GM12878 (cell line): Measurements from ENCODE around the gene DRC1.

Experiments used
- ATF7 ChIP-seq: fragments of 450-650 bp; IDR thresholded peaks from 2 replicates; pipeline ENCODE4 v1.6.1; 2016; ENCODE audit warnings: low read depth, mild to moderate bottlenecking
- BRCA1 ChIP-seq: IDR thresholded peaks from 2 replicates; pipeline ENCODE4 v1.6.1; 2011; ENCODE audit warnings: low read depth, low read length, improper control_type of control experiment
- KDM1A ChIP-seq: fragments of 200-600 bp; sonication (generic); IDR thresholded peaks from 2 replicates; pipeline ENCODE4 v1.6.1; 2016; ENCODE audit warnings: borderline replicate concordance
- NR2C1 ChIP-seq: fragments of 450-650 bp; IDR thresholded peaks from 2 replicates; pipeline ENCODE4 v1.6.1; 2017; ENCODE audit warnings: antibody characterized with exemption, mild to moderate bottlenecking, moderate library complexity
- NR2F1 ChIP-seq: fragments of 450-650 bp; conservative IDR thresholded peaks from 2 replicates; pipeline ENCODE4 v1.6.1; 2017; ENCODE audit warnings: mild to moderate bottlenecking
- POLR2A ChIP-seq: IDR thresholded peaks from 2 replicates; pipeline ENCODE4 v1.6.1; 2011; ENCODE audit warnings: low read depth, mild to moderate bottlenecking, low read length
- POLR2AphosphoS5 ChIP-seq: IDR thresholded peaks from 2 replicates; pipeline ENCODE4 v1.6.1; 2011; ENCODE audit warnings: mild to moderate bottlenecking, low read length, inconsistent platforms
- TBL1XR1 ChIP-seq: IDR thresholded peaks from 2 replicates; pipeline ENCODE4 v1.6.1; 2012; ENCODE audit warnings: low read depth, low read length, improper control_type of control experiment
- TCF12 ChIP-seq: IDR thresholded peaks from 2 replicates; pipeline ENCODE4 v1.6.1; 2011; ENCODE audit warnings: low read depth, mild to moderate bottlenecking, low read length
- YY1 ChIP-seq: IDR thresholded peaks from 2 replicates; pipeline ENCODE4 v1.6.1; 2011; ENCODE audit warnings: low read depth, mild to moderate bottlenecking, low read length
- TF ChIP-seq, protein P1 (sequence below), 3 experiments: IDR thresholded peaks in 2 of 3; conservative IDR thresholded peaks in 1 of 3; 2 replicates each; pipeline ENCODE4 v1.5.1; 2011; ENCODE audit warnings: low read depth in 3 of 3, low read length in 3 of 3, mild to moderate bottlenecking in 3 of 3, control low read depth in 2 of 3, moderate library complexity in 2 of 3, inconsistent platforms in 1 of 3, mixed read lengths in 1 of 3; ENCODE audit not compliant: control insufficient read depth in 2 of 3, insufficient read depth in 1 of 3; ENCODE audit errors: extremely low read depth in 1 of 3
- TF ChIP-seq, protein P2 (sequence below): IDR thresholded peaks from 2 replicates; pipeline ENCODE4 v1.6.1; 2011; ENCODE audit warnings: low read depth, low read length, improper control_type of control experiment, borderline replicate concordance
- TF ChIP-seq, protein P3 (sequence below): fragments of 450-650 bp; IDR thresholded peaks from 2 replicates; pipeline ENCODE4 v1.6.1; 2017; ENCODE audit warnings: mild to moderate bottlenecking, moderate library complexity
- TF ChIP-seq, protein P4 (sequence below): IDR thresholded peaks from 2 replicates; pipeline ENCODE4 v1.6.1; 2012; ENCODE audit warnings: low read depth, low read length, improper control_type of control experiment

DNA sequence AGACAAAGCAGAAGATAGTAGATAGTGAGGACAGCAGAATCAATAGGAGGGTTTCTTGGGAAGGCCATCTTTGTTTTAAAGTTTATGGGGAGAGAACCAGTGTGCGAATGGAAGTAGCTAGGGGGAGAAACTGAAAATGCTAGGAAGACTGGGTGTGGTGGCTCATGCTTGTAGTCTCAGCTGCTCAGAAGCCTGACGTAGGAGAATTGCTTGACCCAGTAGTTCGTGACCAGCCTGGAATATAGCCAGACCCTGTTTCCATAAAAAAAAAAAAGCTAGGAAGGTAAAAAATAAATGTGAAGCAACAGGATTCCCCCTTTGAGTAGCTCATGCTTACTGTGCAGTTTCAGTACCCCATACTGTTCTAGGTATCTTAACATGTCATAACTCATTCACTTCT lies 19.2 kb upstream of the DRC1 start:
- no peak for TF ChIP-seq NR2F1
- TF ChIP-seq, protein P1, sequence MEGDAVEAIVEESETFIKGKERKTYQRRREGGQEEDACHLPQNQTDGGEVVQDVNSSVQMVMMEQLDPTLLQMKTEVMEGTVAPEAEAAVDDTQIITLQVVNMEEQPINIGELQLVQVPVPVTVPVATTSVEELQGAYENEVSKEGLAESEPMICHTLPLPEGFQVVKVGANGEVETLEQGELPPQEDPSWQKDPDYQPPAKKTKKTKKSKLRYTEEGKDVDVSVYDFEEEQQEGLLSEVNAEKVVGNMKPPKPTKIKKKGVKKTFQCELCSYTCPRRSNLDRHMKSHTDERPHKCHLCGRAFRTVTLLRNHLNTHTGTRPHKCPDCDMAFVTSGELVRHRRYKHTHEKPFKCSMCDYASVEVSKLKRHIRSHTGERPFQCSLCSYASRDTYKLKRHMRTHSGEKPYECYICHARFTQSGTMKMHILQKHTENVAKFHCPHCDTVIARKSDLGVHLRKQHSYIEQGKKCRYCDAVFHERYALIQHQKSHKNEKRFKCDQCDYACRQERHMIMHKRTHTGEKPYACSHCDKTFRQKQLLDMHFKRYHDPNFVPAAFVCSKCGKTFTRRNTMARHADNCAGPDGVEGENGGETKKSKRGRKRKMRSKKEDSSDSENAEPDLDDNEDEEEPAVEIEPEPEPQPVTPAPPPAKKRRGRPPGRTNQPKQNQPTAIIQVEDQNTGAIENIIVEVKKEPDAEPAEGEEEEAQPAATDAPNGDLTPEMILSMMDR (IDR thresholded peaks at IDR 0.05 in 2 of 3, conservative IDR thresholded peaks at IDR 0.05 in 1 of 3; ENCODE audit: control insufficient read depth in 2 of 3, extremely low read depth in 1 of 3, insufficient read depth in 1 of 3, low read depth in 3 of 3, low read length in 3 of 3): no peak
- TF ChIP-seq ATF7: no peak
- TF ChIP-seq, protein P2, sequence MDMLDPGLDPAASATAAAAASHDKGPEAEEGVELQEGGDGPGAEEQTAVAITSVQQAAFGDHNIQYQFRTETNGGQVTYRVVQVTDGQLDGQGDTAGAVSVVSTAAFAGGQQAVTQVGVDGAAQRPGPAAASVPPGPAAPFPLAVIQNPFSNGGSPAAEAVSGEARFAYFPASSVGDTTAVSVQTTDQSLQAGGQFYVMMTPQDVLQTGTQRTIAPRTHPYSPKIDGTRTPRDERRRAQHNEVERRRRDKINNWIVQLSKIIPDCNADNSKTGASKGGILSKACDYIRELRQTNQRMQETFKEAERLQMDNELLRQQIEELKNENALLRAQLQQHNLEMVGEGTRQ: no peak
- no peak for TF ChIP-seq BRCA1
- TF ChIP-seq POLR2AphosphoS5: no peak
- TF ChIP-seq KDM1A: no peak
- TF ChIP-seq, protein P3, sequence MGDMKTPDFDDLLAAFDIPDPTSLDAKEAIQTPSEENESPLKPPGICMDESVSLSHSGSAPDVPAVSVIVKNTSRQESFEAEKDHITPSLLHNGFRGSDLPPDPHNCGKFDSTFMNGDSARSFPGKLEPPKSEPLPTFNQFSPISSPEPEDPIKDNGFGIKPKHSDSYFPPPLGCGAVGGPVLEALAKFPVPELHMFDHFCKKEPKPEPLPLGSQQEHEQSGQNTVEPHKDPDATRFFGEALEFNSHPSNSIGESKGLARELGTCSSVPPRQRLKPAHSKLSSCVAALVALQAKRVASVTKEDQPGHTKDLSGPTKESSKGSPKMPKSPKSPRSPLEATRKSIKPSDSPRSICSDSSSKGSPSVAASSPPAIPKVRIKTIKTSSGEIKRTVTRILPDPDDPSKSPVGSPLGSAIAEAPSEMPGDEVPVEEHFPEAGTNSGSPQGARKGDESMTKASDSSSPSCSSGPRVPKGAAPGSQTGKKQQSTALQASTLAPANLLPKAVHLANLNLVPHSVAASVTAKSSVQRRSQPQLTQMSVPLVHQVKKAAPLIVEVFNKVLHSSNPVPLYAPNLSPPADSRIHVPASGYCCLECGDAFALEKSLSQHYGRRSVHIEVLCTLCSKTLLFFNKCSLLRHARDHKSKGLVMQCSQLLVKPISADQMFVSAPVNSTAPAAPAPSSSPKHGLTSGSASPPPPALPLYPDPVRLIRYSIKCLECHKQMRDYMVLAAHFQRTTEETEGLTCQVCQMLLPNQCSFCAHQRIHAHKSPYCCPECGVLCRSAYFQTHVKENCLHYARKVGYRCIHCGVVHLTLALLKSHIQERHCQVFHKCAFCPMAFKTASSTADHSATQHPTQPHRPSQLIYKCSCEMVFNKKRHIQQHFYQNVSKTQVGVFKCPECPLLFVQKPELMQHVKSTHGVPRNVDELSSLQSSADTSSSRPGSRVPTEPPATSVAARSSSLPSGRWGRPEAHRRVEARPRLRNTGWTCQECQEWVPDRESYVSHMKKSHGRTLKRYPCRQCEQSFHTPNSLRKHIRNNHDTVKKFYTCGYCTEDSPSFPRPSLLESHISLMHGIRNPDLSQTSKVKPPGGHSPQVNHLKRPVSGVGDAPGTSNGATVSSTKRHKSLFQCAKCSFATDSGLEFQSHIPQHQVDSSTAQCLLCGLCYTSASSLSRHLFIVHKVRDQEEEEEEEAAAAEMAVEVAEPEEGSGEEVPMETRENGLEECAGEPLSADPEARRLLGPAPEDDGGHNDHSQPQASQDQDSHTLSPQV: no peak
- no peak for TF ChIP-seq YY1
- TF ChIP-seq POLR2A: no peak
- TF ChIP-seq TCF12: no peak
- no peak for TF ChIP-seq TBL1XR1
- TF ChIP-seq, protein P4, sequence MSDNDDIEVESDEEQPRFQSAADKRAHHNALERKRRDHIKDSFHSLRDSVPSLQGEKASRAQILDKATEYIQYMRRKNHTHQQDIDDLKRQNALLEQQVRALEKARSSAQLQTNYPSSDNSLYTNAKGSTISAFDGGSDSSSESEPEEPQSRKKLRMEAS: no peak
- no peak for TF ChIP-seq NR2C1
